ENCODE data around the gene APBA2.

DNA sequence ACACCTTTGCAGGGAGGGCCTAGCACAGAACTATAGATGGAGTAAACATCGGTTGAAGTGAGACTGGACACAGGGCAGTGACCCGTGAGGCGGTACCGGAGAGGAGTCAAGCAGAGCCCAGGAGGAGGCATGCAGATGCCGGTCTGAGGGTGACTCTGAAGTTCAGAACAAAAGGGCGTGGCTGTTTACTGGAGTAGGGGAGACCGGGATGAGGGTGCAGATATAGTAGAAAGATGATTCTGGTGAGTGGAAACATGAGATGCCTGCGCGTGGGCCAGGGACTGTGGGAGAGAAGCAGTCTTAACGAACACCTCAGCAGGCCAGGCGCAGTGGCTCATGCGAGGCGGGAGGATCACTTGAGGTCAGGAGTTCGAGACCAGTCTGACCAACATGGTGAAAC lies 270.7 kb downstream of the APBA2 start:
- TF ChIP-seq, protein P1, sequence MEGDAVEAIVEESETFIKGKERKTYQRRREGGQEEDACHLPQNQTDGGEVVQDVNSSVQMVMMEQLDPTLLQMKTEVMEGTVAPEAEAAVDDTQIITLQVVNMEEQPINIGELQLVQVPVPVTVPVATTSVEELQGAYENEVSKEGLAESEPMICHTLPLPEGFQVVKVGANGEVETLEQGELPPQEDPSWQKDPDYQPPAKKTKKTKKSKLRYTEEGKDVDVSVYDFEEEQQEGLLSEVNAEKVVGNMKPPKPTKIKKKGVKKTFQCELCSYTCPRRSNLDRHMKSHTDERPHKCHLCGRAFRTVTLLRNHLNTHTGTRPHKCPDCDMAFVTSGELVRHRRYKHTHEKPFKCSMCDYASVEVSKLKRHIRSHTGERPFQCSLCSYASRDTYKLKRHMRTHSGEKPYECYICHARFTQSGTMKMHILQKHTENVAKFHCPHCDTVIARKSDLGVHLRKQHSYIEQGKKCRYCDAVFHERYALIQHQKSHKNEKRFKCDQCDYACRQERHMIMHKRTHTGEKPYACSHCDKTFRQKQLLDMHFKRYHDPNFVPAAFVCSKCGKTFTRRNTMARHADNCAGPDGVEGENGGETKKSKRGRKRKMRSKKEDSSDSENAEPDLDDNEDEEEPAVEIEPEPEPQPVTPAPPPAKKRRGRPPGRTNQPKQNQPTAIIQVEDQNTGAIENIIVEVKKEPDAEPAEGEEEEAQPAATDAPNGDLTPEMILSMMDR (CRISPR knock-in tag; IDR thresholded peaks at IDR 0.05) = no peak
- no peak for TF ChIP-seq MYNN (CRISPR knock-in tag; IDR thresholded peaks at IDR 0.05; ENCODE audit: low read depth)
- no peak for TF ChIP-seq ZSCAN30 (CRISPR knock-in tag; IDR thresholded peaks at IDR 0.05)

Measured in HepG2 (cell line).